Neural progenitor cell (in vitro differentiated cells): Measurements from ENCODE around the gene ZFTA. TPM values are rescaled to one million over a fixed set of nuclear protein-coding genes. Genes with fewer than 3 reads are reported as not detected.
A peak's percentile ranks its signal among the peaks of the same experiment; 100 is the strongest.
"Not testable (repeated sequence)": the region's sequence is repeated elsewhere in the genome, so short reads cannot be mapped to it uniquely, and the experiment has no call there.

Experiments used
- DNase-seq: peaks from one replicate; pipeline ENCODE4 v3.0.0-alpha.2; 2016; ENCODE audit warnings: low spot score
- H2AFZ ChIP-seq: fragments of 200-600 bp; sonication (generic); replicated peaks from 2 replicates; pipeline ENCODE4 v1.6.1; 2016; ENCODE audit warnings: antibody characterized with exemption
- H3F3A ChIP-seq: fragments of 200-600 bp; sonication (generic); 2 replicates; pipeline ENCODE4 v1.6.1; 2016; ENCODE audit warnings: antibody characterized with exemption, low read depth
- H3K27ac ChIP-seq: fragments of 200-600 bp; sonication (generic); 2 replicates; pipeline ENCODE4 v1.5.1; 2016; ENCODE audit warnings: mild to moderate bottlenecking
- H3K27me3 ChIP-seq: fragments of 200-600 bp; sonication (generic); 2 replicates; pipeline ENCODE4 v1.6.1; 2016; ENCODE audit warnings: mild to moderate bottlenecking, moderate library complexity
- H3K36me3 ChIP-seq: fragments of 200-600 bp; sonication (generic); 2 replicates; pipeline ENCODE4 v1.5.1; 2016
- H3K4me1 ChIP-seq: fragments of 200-600 bp; sonication (generic); 2 replicates; pipeline ENCODE4 v1.6.1; 2016; ENCODE audit warnings: mixed run types
- H3K4me2 ChIP-seq: fragments of 200-600 bp; sonication (generic); 2 replicates; pipeline ENCODE4 v1.6.1; 2016
- H3K4me3 ChIP-seq: fragments of 200-600 bp; sonication (generic); 2 replicates; pipeline ENCODE4 v1.5.1; 2016
- H3K79me2 ChIP-seq: fragments of 200-600 bp; sonication (generic); 2 replicates; pipeline ENCODE4 v1.6.1; 2016; ENCODE audit warnings: low read depth
- H3K9ac ChIP-seq: fragments of 200-600 bp; sonication (generic); 2 replicates; pipeline ENCODE4 v1.6.1; 2016
- H3K9me3 ChIP-seq: fragments of 200-600 bp; sonication (generic); 2 replicates; pipeline ENCODE4 v1.5.1; 2016; ENCODE audit warnings: low read depth
- H4K20me1 ChIP-seq: fragments of 200-600 bp; sonication (generic); 2 replicates; pipeline ENCODE4 v1.6.1; 2016; ENCODE audit warnings: low read depth
- H3K27ac Mint-ChIP-seq: 3 replicates; pipeline ENCODE4 v1.8.0; 2021; ENCODE audit warnings: mixed read lengths
- H3K27me3 Mint-ChIP-seq: 2 replicates; pipeline ENCODE4 v1.8.0; 2022; ENCODE audit warnings: low read depth, mild to moderate bottlenecking, inconsistent platforms, moderate library complexity, mixed read lengths; ENCODE audit not compliant: insufficient read depth
- H3K36me3 Mint-ChIP-seq: 3 replicates; pipeline ENCODE4 v1.8.0; 2021; ENCODE audit warnings: mixed read lengths
- H3K4me1 Mint-ChIP-seq: 3 replicates; pipeline ENCODE4 v1.8.0; 2021; ENCODE audit warnings: mixed read lengths
- H3K4me3 Mint-ChIP-seq: 3 replicates; pipeline ENCODE4 v1.8.0; 2021; ENCODE audit warnings: mild to moderate bottlenecking, moderate library complexity, mixed read lengths
- H3K9me3 Mint-ChIP-seq: 3 replicates; pipeline ENCODE4 v1.8.0; 2020; ENCODE audit warnings: mixed read lengths
- EZH2 ChIP-seq: fragments of 200-600 bp; sonication (generic); IDR thresholded peaks from 2 replicates; pipeline ENCODE4 v1.6.1; 2017; ENCODE audit warnings: antibody characterized with exemption, mild to moderate bottlenecking, moderate library complexity
- EZH2phosphoT487 ChIP-seq: fragments of 200-600 bp; sonication (generic); IDR thresholded peaks from 2 replicates; pipeline ENCODE4 v1.6.1; 2017; ENCODE audit warnings: antibody characterized with exemption
- total RNA-seq: library from RNA; depleted of rRNA; stranded (reverse); fragments of >200 nt; gene quantifications from 2 replicates; pipeline ENCODE4 v1.2.3, GENCODE V29; 2015; ENCODE audit warnings: low replicate concordance
- TF ChIP-seq, protein P1 (sequence below): fragments of 200-600 bp; sonication (generic); IDR thresholded peaks from 2 replicates; pipeline ENCODE4 v1.5.1; 2017; ENCODE audit warnings: antibody characterized with exemption, mild to moderate bottlenecking

The ZFTA gene
- total RNA-seq, 1 donor from 2014 or later: 22.5 TPM

DNA sequence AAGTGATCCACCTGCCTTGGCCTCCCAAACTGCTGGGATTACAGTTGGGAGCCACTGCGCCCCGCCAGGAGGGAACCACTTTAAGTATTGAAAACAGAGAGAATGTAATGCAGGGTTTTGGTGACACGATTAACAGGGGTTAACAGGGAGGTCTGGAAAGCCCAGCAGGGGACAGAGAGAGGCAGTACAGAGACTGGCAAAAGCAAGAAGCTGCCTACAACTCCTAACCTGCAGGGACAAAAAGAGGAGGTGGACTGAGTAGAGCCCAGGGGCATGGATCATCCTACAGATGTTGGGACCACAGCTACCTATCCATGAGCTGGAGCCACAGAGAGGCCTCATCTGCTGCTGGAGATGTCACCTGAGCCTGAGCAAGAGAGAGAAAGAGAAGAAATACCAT, 42.9 kb upstream of the ZFTA start:
- Histone ChIP-seq H3K79me2 (peaks cover 47% of the 10 kb centered on the region), H3K27ac (no peak overlapping the region), H3K27me3 (no peaks in the 10 kb centered on the region), H3K4me3 (peak overlapping the region; percentile 91), H3K9me3 (no peaks in the 10 kb centered on the region), H4K20me1 (peaks cover 45% of the 10 kb centered on the region), H2AFZ (no peak overlapping the region), H3K4me2 (peak overlapping the region; percentile 90), H3F3A (peaks cover 28% of the 10 kb centered on the region), H3K9ac (no peak overlapping the region), H3K36me3 (no peaks in the 10 kb centered on the region), H3K4me1 (peaks cover 26% of the 10 kb centered on the region)
- TF ChIP-seq, protein P1, sequence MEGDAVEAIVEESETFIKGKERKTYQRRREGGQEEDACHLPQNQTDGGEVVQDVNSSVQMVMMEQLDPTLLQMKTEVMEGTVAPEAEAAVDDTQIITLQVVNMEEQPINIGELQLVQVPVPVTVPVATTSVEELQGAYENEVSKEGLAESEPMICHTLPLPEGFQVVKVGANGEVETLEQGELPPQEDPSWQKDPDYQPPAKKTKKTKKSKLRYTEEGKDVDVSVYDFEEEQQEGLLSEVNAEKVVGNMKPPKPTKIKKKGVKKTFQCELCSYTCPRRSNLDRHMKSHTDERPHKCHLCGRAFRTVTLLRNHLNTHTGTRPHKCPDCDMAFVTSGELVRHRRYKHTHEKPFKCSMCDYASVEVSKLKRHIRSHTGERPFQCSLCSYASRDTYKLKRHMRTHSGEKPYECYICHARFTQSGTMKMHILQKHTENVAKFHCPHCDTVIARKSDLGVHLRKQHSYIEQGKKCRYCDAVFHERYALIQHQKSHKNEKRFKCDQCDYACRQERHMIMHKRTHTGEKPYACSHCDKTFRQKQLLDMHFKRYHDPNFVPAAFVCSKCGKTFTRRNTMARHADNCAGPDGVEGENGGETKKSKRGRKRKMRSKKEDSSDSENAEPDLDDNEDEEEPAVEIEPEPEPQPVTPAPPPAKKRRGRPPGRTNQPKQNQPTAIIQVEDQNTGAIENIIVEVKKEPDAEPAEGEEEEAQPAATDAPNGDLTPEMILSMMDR: no peak
- TF ChIP-seq EZH2phosphoT487 (no peak), EZH2 (no peak)
- Mint-ChIP-seq H3K9me3 (no peaks in the 10 kb centered on the region), H3K4me1 (peaks cover 36% of the 10 kb centered on the region), H3K27me3 (peaks cover 2% of the 10 kb centered on the region), H3K4me3 (peak overlapping the region; percentile 90), H3K36me3 (peaks cover 14% of the 10 kb centered on the region), H3K27ac (no peak overlapping the region)
- DNase-seq: peak; percentile 53

DNA sequence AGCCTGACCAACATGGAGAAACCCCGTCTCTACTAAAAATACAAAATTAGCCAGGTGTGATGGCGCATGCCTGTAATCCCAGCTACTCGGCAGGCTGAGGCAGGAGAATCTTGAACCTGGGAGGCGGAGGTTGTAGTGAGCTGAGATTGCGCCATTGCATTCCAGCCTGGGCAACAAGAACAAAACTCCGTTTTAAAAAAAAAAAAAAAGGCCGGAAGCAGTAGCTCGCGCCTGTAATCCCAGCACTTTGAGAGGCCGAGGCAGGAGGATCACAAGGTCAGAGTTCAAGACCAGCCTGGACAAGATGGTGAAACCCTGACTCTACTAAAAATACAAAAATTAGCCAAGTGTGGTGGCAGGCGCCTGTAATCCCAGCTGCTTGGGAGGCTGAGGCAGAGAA, 41.8 kb upstream of the ZFTA start:
- not testable (repeated sequence) for H3K36me3 ChIP-seq, H3K4me2 ChIP-seq, DNase-seq, H3K27ac Mint-ChIP-seq, H3K4me3 Mint-ChIP-seq, H3K4me3 ChIP-seq, H3K36me3 Mint-ChIP-seq, H3K9me3 Mint-ChIP-seq, H2AFZ ChIP-seq, H3K27me3 ChIP-seq, H3K9ac ChIP-seq, H3K9me3 ChIP-seq, H3K27me3 Mint-ChIP-seq, H3K27ac ChIP-seq
- Histone ChIP-seq H3F3A (peaks cover 28% of the 10 kb centered on the region), H3K4me1 (peaks cover 26% of the 10 kb centered on the region), H4K20me1 (peaks cover 34% of the 10 kb centered on the region), H3K79me2 (peaks cover 36% of the 10 kb centered on the region)
- H3K4me1 Mint-ChIP-seq: peaks cover 30% of the 10 kb centered on the region

DNA sequence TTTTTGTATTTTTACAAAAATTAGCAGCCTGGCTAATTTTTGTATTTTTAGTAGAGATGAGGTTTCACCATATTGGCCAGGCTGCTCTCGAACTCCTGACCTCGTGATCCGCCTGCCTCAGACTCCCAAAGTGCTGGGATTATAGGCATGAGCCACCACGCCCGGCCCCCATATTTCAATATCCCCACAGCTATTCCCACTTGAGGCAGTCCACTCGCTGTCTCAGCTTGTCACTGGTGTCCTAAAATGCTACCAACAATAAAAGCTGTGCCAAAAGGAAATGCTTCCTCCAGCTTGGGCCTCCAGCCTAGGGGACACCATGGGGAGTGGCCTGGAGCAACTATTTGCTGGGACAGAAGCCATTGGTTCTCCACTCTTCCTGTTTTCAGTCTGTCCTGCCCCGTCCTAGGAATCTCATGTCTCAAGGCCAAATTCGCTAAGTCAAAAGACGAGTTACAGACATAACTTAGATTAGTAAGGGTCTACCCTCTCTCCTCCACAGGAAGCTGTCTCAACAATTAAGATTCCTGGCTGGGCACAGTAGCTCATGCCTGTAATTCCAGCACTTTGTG, 37.4 kb upstream of the ZFTA start:
- Mint-ChIP-seq H3K27ac (no peak overlapping the region), H3K4me3 (no peak overlapping the region), H3K9me3 (no peaks in the 10 kb centered on the region), H3K4me1 (peaks cover 8% of the 10 kb centered on the region), H3K27me3 (peaks cover 6% of the 10 kb centered on the region), H3K36me3 (peaks cover 6% of the 10 kb centered on the region)
- no peaks in the 10 kb centered on the region for H3K9me3 ChIP-seq
- H3K36me3 ChIP-seq: no peaks in the 10 kb centered on the region
- DNase-seq: no peak
- peaks cover under 1% of the 10 kb centered on the region for H3K4me1 ChIP-seq
- TF ChIP-seq EZH2phosphoT487: no peak
- TF ChIP-seq, protein P1: no peak
- no peak for TF ChIP-seq EZH2
- H4K20me1 ChIP-seq: no peaks in the 10 kb centered on the region
- peaks cover 2% of the 10 kb centered on the region for H3K79me2 ChIP-seq
- H3K4me2 ChIP-seq: no peak overlapping the region
- no peak overlapping the region for H3K4me3 ChIP-seq
- H3K9ac ChIP-seq: no peak overlapping the region
- H3F3A ChIP-seq: peaks cover 3% of the 10 kb centered on the region
- H3K27ac ChIP-seq: no peak overlapping the region
- no peaks in the 10 kb centered on the region for H3K27me3 ChIP-seq
- H2AFZ ChIP-seq: no peak overlapping the region

DNA sequence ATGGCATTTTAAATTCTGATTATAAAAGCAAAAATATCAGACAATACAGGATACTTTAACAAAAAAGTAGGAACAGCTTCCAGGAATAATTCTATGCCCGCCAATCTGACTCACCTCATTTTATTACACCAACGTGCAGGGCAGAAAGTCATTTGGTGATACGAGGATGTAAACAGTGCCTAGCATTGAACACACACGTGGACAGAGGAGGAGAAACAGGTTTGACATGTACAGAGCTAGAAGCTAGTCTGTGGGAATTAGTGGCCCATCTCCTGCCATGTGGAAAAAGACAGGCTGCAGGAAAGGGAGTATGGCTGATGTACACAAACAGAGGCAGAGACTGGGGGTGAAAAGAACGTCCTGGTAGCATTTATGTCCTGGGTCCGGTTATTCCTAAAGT, 35.7 kb upstream of the ZFTA start:
- Histone ChIP-seq H3K4me3 (no peak overlapping the region), H3F3A (no peaks in the 10 kb centered on the region), H3K79me2 (no peaks in the 10 kb centered on the region), H3K4me2 (no peak overlapping the region), H2AFZ (no peak overlapping the region), H3K36me3 (no peaks in the 10 kb centered on the region), H4K20me1 (no peaks in the 10 kb centered on the region), H3K4me1 (no peaks in the 10 kb centered on the region), H3K27ac (no peak overlapping the region), H3K9me3 (no peaks in the 10 kb centered on the region), H3K9ac (no peak overlapping the region), H3K27me3 (no peaks in the 10 kb centered on the region)
- Mint-ChIP-seq H3K4me3 (no peak overlapping the region), H3K4me1 (peaks cover 6% of the 10 kb centered on the region), H3K27me3 (peaks cover 3% of the 10 kb centered on the region), H3K27ac (no peak overlapping the region), H3K36me3 (peaks cover 6% of the 10 kb centered on the region), H3K9me3 (no peaks in the 10 kb centered on the region)
- DNase-seq: no peak
- TF ChIP-seq, protein P1: no peak
- TF ChIP-seq EZH2 (no peak), EZH2phosphoT487 (no peak)
